ENCODE data around the gene ZMIZ1. TPM values are rescaled to one million over a fixed set of nuclear protein-coding genes. Genes with fewer than 3 reads are reported as not detected.

ZMIZ1 gene
- total and polyA plus RNA-seq, 2 experiments from 2014 or later: 9.2 to 30.9 TPM

DNA sequence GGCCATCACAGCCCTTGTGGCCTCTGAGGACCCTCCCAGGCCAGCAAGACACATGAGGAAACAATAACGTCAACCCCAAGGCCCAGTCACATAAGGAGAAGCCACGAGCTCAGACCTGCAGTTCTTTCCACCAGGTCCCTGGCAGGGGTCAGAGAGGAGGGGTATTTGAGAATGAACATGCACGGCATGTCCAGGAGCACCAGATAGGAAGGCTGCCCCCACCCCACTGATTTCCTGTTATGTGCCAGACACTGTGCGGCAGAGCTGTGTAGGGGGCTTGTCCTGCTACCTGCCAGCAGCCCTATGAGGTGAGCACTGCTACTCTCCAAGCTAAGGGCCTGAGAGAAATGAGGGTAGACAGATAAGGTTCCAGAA lies 40.7 kb upstream of the ZMIZ1 start:
- no peak overlapping the region for H3K4me2 ChIP-seq
- H3K4me3 Mint-ChIP-seq: no peak overlapping the region
- H3K27ac Mint-ChIP-seq: no peak overlapping the region
- no peaks in the 10 kb centered on the region for H4K20me1 ChIP-seq (replicated peaks; ENCODE audit: insufficient read depth)
- no peak overlapping the region for H3K27ac ChIP-seq (ENCODE audit: low read depth)
- H3K4me3 ChIP-seq: no peak overlapping the region
- no peak overlapping the region for H2AFZ ChIP-seq
- H3F3A ChIP-seq (replicated peaks; ENCODE audit: low read depth): no peaks in the 10 kb centered on the region
- H3K9me3 Mint-ChIP-seq: no peaks in the 10 kb centered on the region
- TF ChIP-seq ZNF331 (CRISPR knock-in tag; IDR thresholded peaks at IDR 0.05; ENCODE audit: low read depth) (no peak), CREB1 (CRISPR knock-in tag; IDR thresholded peaks at IDR 0.05; ENCODE audit: low read depth) (no peak), STAT1 (IDR thresholded peaks at IDR 0.05; ENCODE audit: unreplicated experiment) (no peak), POLR2AphosphoS5 (IDR thresholded peaks at IDR 0.05; ENCODE audit: low read depth) (no peak), JUNB (IDR thresholded peaks at IDR 0.05; ENCODE audit: unreplicated experiment) (no peak), NANOG (IDR thresholded peaks at IDR 0.05; ENCODE audit: borderline replicate concordance) (no peak), EZH2 (IDR thresholded peaks at IDR 0.05; ENCODE audit: low read depth, unreplicated experiment) (no peak), ZNF114 (CRISPR knock-in tag; IDR thresholded peaks at IDR 0.05) (no peak), EZH2phosphoT487 (IDR thresholded peaks at IDR 0.05; ENCODE audit: unreplicated experiment) (no peak), CTCF (conservative IDR thresholded peaks at IDR 0.05; ENCODE audit: low read depth in 2 of 2) (no peak)
- TF ChIP-seq, protein P1, sequence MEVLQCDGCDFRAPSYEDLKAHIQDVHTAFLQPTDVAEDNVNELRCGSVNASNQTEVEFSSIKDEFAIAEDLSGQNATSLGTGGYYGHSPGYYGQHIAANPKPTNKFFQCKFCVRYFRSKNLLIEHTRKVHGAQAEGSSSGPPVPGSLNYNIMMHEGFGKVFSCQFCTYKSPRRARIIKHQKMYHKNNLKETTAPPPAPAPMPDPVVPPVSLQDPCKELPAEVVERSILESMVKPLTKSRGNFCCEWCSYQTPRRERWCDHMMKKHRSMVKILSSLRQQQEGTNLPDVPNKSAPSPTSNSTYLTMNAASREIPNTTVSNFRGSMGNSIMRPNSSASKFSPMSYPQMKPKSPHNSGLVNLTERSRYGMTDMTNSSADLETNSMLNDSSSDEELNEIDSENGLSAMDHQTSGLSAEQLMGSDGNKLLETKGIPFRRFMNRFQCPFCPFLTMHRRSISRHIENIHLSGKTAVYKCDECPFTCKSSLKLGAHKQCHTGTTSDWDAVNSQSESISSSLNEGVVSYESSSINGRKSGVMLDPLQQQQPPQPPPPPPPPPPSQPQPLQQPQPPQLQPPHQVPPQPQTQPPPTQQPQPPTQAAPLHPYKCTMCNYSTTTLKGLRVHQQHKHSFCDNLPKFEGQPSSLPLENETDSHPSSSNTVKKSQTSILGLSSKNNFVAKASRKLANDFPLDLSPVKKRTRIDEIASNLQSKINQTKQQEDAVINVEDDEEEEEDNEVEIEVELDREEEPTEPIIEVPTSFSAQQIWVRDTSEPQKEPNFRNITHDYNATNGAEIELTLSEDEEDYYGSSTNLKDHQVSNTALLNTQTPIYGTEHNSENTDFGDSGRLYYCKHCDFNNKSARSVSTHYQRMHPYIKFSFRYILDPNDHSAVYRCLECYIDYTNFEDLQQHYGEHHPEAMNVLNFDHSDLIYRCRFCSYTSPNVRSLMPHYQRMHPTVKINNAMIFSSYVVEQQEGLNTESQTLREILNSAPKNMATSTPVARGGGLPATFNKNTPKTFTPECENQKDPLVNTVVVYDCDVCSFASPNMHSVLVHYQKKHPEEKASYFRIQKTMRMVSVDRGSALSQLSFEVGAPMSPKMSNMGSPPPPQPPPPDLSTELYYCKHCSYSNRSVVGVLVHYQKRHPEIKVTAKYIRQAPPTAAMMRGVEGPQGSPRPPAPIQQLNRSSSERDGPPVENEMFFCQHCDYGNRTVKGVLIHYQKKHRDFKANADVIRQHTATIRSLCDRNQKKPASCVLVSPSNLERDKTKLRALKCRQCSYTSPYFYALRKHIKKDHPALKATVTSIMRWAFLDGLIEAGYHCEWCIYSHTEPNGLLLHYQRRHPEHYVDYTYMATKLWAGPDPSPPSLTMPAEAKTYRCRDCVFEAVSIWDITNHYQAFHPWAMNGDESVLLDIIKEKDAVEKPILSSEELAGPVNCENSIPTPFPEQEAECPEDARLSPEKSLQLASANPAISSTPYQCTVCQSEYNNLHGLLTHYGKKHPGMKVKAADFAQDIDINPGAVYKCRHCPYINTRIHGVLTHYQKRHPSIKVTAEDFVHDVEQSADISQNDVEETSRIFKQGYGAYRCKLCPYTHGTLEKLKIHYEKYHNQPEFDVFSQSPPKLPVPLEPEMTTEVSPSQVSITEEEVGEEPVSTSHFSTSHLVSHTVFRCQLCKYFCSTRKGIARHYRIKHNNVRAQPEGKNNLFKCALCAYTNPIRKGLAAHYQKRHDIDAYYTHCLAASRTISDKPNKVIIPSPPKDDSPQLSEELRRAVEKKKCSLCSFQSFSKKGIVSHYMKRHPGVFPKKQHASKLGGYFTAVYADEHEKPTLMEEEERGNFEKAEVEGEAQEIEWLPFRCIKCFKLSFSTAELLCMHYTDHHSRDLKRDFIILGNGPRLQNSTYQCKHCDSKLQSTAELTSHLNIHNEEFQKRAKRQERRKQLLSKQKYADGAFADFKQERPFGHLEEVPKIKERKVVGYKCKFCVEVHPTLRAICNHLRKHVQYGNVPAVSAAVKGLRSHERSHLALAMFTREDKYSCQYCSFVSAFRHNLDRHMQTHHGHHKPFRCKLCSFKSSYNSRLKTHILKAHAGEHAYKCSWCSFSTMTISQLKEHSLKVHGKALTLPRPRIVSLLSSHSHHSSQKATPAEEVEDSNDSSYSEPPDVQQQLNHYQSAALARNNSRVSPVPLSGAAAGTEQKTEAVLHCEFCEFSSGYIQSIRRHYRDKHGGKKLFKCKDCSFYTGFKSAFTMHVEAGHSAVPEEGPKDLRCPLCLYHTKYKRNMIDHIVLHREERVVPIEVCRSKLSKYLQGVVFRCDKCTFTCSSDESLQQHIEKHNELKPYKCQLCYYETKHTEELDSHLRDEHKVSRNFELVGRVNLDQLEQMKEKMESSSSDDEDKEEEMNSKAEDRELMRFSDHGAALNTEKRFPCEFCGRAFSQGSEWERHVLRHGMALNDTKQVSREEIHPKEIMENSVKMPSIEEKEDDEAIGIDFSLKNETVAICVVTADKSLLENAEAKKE (CRISPR knock-in tag; IDR thresholded peaks at IDR 0.05): no peak
- TF ChIP-seq, protein P2, sequence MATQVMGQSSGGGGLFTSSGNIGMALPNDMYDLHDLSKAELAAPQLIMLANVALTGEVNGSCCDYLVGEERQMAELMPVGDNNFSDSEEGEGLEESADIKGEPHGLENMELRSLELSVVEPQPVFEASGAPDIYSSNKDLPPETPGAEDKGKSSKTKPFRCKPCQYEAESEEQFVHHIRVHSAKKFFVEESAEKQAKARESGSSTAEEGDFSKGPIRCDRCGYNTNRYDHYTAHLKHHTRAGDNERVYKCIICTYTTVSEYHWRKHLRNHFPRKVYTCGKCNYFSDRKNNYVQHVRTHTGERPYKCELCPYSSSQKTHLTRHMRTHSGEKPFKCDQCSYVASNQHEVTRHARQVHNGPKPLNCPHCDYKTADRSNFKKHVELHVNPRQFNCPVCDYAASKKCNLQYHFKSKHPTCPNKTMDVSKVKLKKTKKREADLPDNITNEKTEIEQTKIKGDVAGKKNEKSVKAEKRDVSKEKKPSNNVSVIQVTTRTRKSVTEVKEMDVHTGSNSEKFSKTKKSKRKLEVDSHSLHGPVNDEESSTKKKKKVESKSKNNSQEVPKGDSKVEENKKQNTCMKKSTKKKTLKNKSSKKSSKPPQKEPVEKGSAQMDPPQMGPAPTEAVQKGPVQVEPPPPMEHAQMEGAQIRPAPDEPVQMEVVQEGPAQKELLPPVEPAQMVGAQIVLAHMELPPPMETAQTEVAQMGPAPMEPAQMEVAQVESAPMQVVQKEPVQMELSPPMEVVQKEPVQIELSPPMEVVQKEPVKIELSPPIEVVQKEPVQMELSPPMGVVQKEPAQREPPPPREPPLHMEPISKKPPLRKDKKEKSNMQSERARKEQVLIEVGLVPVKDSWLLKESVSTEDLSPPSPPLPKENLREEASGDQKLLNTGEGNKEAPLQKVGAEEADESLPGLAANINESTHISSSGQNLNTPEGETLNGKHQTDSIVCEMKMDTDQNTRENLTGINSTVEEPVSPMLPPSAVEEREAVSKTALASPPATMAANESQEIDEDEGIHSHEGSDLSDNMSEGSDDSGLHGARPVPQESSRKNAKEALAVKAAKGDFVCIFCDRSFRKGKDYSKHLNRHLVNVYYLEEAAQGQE (IDR thresholded peaks at IDR 0.05; ENCODE audit: unreplicated experiment): no peak
- TF ChIP-seq, protein P3, sequence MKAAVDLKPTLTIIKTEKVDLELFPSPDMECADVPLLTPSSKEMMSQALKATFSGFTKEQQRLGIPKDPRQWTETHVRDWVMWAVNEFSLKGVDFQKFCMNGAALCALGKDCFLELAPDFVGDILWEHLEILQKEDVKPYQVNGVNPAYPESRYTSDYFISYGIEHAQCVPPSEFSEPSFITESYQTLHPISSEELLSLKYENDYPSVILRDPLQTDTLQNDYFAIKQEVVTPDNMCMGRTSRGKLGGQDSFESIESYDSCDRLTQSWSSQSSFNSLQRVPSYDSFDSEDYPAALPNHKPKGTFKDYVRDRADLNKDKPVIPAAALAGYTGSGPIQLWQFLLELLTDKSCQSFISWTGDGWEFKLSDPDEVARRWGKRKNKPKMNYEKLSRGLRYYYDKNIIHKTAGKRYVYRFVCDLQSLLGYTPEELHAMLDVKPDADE (IDR thresholded peaks at IDR 0.05): no peak
- DNase-seq (ENCODE audit: low spot score) (no peak), ATAC-seq (no peak)
- no peaks in the 10 kb centered on the region for H3K79me2 ChIP-seq (replicated peaks; ENCODE audit: insufficient read depth)
- peaks cover 7% of the 10 kb centered on the region for H3K4me1 Mint-ChIP-seq
- H3K9me2 ChIP-seq (ENCODE audit: insufficient read depth): no peaks in the 10 kb centered on the region
- H3K27me3 Mint-ChIP-seq (ENCODE audit: insufficient read depth, low read depth, poor library complexity): peaks cover 6% of the 10 kb centered on the region
- no peaks in the 10 kb centered on the region for H3K4me1 ChIP-seq (ENCODE audit: insufficient read depth)
- H3K27me3 ChIP-seq (ENCODE audit: insufficient read depth): no peaks in the 10 kb centered on the region
- no peaks in the 10 kb centered on the region for H3K36me3 ChIP-seq (ENCODE audit: insufficient read depth)
- no peaks in the 10 kb centered on the region for H3K36me3 Mint-ChIP-seq (ENCODE audit: low read depth)

All from GM23338 (cell line).